HepG2 (cell line): ENCODE results near the gene ANG. TPM values are rescaled to one million over a fixed set of nuclear protein-coding genes. Genes with fewer than 3 reads are reported as not detected.
A peak's percentile ranks its signal among the peaks of the same experiment; 100 is the strongest.

Experiments
- HDAC2 ChIP-seq: sonication (generic); formaldehyde crosslinking; IDR thresholded peaks from 2 replicates; pipeline ENCODE4 v1.4.0; 2020; ENCODE audit warnings: missing genetic modification reagents
- HES4 ChIP-seq: sonication (generic); formaldehyde crosslinking; IDR thresholded peaks from 2 replicates; pipeline ENCODE4 v1.9.0; 2021; ENCODE audit warnings: mild to moderate bottlenecking, missing genetic modification reagents, borderline replicate concordance
- HIVEP1 ChIP-seq: sonication (generic); formaldehyde crosslinking; IDR thresholded peaks from 2 replicates; pipeline ENCODE4 v1.4.0; 2020; ENCODE audit warnings: mild to moderate bottlenecking, missing genetic modification reagents
- REST ChIP-seq, 2 experiments: IDR thresholded peaks; 2 replicates each; pipeline ENCODE4 v1.6.1; 2011 to 2012; ENCODE audit warnings: low read length in 2 of 2, borderline replicate concordance in 1 of 2, low read depth in 1 of 2, mild to moderate bottlenecking in 1 of 2, moderate library complexity in 1 of 2
- RXRA ChIP-seq: sonication (generic); formaldehyde crosslinking; IDR thresholded peaks from 2 replicates; pipeline ENCODE4 v1.5.1; 2020; ENCODE audit warnings: missing genetic modification reagents
- ZBTB33 ChIP-seq: sonication (generic); formaldehyde crosslinking; IDR thresholded peaks from 2 replicates; pipeline ENCODE4 v1.4.0; 2020; ENCODE audit warnings: missing genetic modification reagents
- ZBTB40 ChIP-seq, 2 experiments: fragments of 450-650 bp in 1 of 2; sonication (generic) in 1 of 2; formaldehyde crosslinking in 1 of 2; IDR thresholded peaks; 2 replicates each; pipeline versions ENCODE4 v1.6.1 to v1.8.0; 2016 to 2022; ENCODE audit warnings: antibody characterized with exemption in 1 of 2, mild to moderate bottlenecking in 1 of 2, missing genetic modification reagents in 1 of 2
- ZNF256 ChIP-seq: sonication (generic); formaldehyde crosslinking; conservative IDR thresholded peaks from 2 replicates; pipeline ENCODE4 v1.4.0; 2020; ENCODE audit warnings: missing genetic modification reagents
- ZNF574 ChIP-seq: sonication (generic); formaldehyde crosslinking; IDR thresholded peaks from 2 replicates; pipeline ENCODE4 v1.4.0; 2020; ENCODE audit warnings: missing genetic modification reagents
- polyA plus RNA-seq, 8 experiments: library from polyadenylated mRNA; depleted of rRNA in 3 of 8; stranded (reverse) in 7 of 8; unstranded in 1 of 8; fragments of >200 nt; fragmentation: Illumina TruSeq in 4 of 8; extraction: Trizol in 4 of 8; gene quantifications; 2 replicates each; pipeline versions ENCODE4 v1.2.1 to v1.2.3, GENCODE V29; 2011 to 2016; ENCODE audit warnings: low read depth in 4 of 8, missing spikeins in 1 of 8, mixed read lengths in 1 of 8; ENCODE audit not compliant: insufficient read depth in 1 of 8
- total RNA-seq, 5 experiments: library from RNA; depleted of rRNA; stranded (reverse); fragments of >200 nt; fragmentation: Illumina TruSeq; extraction: Trizol; gene quantifications; 2 replicates each; pipeline ENCODE4 v1.2.3, GENCODE V29; 2016; ENCODE audit warnings: low read depth in 1 of 5

The ANG gene
- total and polyA plus RNA-seq, 2 of the 13 experiments (the other 11 are each of a cell fraction or from before 2014, with no cell fraction given), result 83.6 to 401 TPM

GRCh38 chr14:20681348-20682126, 7.0 kb upstream of the ANG start (continued):
- TF ChIP-seq ZBTB40 (IDR thresholded peaks at IDR 0.05), result no peak; the same call in 1 of the 2 replicates
- peak; percentile 63 for TF ChIP-seq ZBTB40 (CRISPR knock-in tag; IDR thresholded peaks at IDR 0.05)
- TF ChIP-seq ZBTB33, result no peak
- no peak; the same call in 1 of the 2 replicates for TF ChIP-seq HDAC2 (CRISPR knock-in tag)
- peak; percentile 75 for TF ChIP-seq ZNF574 (CRISPR knock-in tag)
- 0 out of 2 replicates have a peak, but pooled peaks have one; percentile 35 for TF ChIP-seq HES4 (CRISPR knock-in tag)
- TF ChIP-seq ZNF256 (CRISPR knock-in tag), result no peak; the same call in 1 of the 2 replicates
- 0 out of 4 replicates have a peak, but pooled peaks of 1 of the 2 experiments have one; percentile 45 for TF ChIP-seq REST (IDR thresholded peaks at IDR 0.05; ENCODE audit: borderline replicate concordance in 1 of 2, low read depth in 1 of 2, low read length in 2 of 2)
- peak; percentile 29; the same call in 1 of the 2 replicates for TF ChIP-seq RXRA (CRISPR knock-in tag)
- TF ChIP-seq HIVEP1 (CRISPR knock-in tag), result no peak
